Measurements from ENCODE around the gene RERE.
"Not testable (repeated sequence)": the region's sequence is repeated elsewhere in the genome, so short reads cannot be mapped to it uniquely, and the experiment has no call there.

Gene RERE

DNA sequence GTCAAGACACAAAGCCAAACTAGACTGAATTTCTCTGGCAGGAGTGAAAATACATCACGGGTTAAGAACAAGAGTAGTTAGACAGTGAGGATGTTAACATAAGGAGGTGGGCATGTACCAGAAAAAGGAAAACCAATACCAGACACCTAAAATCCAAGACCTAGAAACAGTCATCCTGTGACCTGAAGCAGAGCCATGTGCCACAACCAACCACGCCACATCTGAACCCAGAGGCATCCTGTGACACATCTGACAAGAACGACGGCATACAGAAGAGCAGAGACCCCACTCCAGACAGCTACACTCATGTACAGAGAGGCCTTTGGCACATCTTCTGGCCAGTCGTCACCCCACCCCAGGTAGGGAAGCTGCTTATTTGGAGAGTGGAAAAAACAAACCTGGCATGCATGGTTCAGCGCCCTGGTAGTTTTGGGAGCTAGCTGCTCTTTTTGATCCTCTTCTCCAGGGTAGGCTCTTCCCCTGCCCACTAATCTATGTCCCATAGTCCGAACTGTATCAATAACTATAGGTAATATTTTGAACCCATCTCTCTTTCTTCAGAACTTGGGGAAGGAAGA, 427.4 kb downstream of the RERE start:
- DNase-seq, result no peak

DNA sequence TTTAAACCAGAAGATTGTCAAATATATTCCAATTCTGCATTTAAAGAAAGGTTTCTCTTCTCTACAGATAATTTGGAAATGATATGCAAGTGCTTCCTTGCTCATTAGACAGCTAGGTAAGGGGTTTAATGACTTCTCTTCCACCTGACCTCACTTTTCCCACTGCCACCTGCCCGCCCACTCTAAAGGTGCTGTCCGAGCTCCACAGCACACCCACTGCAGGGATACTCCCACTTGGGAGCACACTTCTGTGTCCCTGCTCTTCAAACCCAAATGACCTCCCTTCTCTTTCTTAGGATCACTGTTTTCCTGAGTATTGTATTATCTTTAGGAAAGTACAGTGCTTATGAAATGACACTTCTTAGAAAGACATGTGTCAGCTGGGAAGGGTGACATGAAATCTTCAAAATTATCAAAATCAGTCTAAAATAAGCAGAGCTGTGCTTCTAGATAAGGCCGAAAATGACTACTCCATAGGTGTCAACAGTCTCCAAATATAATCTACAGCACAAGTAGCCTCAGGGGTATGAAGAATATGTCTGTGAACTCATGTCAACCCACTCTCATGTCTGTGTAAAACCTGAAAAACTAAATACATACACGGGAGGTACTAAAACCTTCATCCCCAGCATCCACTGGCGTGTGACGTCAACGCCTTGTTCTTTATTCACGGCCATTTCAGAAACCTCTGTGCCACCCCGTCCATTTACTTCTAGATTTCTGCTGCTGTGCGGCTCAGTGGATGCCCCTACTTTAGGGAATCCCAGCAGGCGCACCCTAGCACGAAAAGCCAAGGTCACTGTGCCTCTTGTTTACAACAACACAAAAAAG, 428.5 kb downstream of the RERE start:
- no peak for DNase-seq

DNA sequence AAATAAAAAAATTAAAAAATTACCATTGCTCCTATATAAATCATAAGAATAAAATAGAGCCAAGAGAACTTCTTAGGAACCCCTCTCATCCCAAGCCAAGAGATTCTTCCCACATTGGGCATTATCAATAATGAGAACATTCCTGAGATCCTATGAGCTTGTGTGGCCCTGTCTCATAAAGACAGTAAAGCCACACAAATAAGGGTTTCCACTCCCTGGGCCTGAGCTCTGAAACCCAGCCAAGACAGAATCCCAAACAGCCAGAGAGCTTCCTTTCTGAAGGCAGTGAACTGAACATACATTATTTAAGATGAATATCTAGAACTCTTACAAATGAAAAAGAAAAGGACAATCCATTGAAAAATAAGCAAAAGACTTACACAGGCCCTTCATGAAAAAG, 431.2 kb downstream of the RERE start:
- no peak for DNase-seq

DNA sequence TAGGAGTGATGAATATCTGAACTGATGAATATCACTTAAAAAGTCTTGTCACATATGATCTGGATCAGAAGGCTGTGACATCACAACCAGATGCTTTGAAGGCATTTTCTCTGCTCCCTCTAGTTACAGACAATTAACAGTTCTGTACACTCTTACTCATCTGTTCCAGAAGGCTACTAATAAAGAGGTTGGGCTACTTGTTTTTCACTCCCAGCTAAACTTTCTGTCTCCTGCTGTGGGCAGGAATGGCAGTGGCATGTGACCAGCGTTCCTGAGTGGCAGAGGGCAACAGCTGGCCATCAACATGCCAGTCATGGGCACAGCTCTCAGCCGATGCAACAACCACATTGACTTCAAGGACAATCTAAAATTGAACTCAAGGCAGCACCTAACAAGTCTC, 432.9 kb downstream of the RERE start:
- no peak for DNase-seq

DNA sequence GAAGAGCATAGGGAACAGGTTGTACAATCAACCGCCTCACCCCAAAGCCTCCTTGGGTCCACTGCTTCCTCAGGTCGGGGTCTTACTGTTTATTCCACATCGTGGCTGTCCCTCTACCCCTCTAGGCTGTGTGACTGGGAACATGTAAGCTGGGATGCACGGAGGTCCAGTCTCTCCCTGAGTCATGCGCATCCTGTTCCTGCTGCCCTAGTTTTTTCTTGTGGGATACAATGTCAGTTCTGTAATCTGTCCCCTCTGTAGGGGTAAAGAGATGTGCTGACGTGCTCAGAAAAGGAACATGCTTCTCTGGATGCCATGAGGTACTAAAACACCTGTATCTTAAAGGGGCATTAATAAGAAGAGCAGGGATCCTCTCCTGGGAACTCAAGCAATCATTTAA, 433.4 kb downstream of the RERE start:
- no peak for DNase-seq

DNA sequence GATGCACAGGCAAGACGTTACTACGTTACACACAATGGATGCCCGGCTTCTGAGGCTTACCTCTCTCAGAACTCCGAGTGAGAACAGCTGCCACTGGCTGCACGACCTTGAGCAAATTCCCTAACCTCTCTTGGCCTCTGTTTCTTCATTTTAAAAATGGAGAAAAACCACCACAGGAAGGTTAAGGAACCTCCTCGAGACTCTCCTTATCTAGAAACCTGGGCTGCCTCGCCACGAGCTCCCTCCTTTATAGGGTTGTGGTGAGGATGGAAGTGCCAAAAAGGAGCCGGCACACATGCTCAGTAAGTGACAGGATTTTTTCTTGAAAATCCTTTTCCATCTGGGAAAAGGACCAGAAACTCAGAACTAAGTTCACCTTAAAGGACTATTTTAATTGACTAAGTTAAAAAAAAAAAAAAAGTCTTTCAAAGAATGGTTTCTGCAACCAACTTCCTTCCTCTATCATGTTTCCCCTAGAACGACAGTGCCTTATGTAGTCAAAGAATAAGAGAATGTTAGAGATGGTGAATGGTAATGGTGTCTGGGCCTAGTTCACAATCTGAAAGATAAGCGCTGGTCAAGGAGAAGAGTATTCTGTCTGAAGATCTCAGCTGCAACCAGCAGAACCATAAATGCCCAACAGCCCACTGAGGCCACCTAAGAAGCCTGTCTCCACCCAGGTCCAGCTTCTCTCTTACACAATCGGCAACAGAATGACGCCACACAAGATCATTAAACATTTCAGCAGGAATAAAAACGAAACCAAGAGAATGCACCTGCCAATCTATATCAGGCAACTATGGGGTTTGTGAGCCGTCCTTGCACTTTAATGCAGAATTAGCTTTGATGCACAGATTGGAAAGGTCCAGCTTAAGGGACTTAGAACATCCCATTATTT, 434.6 kb downstream of the RERE start:
- no peak for DNase-seq

DNA sequence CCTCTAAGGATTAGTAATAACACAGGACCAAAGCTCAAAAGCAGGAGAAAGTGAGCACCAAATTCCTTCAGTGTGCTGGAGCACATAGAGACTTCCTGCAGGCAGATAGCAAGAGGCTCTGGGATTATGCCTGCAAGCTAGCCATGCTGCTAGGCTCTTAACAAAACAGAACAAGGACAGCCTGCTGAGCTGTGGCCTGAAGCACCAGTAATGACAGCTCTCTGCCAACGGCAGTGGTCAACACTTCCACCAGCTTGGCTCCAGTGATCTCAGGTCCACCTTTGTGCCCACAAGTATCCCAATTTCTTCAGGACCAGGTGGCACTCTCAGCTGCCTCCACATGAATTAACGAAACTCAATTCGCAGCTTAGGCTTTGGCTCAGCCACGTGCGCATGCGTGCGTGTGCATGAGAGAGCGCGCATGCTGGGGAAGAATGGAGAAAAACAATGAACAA, 435.4 kb downstream of the RERE start:
- DNase-seq, result no peak

DNA sequence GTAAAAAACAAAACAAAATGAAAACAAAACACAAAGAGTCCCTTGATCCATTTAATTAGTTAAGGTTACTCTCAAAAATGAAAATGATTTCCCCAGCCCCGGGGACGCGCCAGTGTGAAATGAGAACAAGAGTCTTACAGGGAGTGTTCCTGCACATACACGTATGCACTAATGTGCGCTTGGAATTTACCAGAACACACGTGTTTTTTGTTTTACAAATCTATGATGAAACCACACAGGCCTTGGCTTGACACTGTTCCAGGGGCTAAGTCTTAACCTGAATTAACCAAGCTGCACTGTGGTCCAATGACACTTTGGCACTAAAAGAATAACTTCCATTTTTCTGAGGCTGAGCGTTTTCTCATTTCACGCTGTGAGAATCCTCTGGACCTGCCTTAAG, 435.8 kb downstream of the RERE start:
- no peak for DNase-seq

DNA sequence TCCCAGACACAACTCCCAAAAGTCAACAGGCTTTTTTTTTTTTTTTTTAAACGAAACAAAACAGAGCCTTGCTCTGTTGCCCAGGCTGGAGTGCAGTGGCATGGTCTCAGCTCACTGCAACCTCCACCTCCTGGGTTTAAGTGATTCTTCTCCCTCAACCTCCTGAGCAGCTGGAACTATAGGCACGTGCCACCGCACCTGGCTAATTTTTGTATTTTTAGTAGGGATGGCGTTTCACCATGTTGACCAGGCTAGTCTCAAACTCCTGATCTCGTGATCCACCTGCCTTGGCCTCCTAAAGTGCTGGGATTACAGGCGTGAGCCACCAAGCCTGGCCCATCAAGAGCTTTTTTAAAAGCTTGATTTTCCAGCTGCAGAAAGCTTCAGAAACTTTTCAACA, 437.1 kb downstream of the RERE start:
- not testable (repeated sequence) for DNase-seq

DNA sequence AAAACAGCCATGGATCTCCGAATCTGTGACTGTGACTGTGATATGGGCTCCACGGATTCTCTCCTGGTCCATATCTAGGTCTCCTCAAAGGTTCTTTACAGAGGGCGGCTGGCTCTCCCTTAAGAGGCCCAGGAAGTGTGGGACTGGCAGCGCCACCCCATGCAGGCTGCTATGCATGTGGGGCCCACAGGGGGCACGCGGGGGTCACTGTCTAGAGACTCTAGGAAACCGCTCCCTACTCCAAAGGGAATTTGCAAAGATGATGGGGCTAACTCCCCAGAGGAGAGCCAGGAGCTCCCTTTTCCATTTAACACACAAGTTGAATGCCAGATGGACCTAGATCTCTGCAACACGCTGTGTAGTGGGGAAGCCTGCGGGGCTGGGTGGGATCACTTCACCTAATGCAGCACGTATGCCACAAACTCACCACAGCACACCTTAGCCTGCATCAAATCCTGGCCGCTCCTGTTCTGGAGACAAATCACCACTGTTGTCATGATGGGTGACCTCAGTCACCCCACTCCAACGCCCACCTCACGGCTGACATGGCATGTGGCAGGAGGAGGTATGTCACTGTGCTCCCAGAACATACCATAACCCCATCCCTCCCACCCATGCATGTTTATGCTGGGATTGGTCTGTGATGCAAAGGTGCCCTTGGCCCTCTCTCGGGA, 437.8 kb downstream of the RERE start:
- DNase-seq, result no peak

DNA sequence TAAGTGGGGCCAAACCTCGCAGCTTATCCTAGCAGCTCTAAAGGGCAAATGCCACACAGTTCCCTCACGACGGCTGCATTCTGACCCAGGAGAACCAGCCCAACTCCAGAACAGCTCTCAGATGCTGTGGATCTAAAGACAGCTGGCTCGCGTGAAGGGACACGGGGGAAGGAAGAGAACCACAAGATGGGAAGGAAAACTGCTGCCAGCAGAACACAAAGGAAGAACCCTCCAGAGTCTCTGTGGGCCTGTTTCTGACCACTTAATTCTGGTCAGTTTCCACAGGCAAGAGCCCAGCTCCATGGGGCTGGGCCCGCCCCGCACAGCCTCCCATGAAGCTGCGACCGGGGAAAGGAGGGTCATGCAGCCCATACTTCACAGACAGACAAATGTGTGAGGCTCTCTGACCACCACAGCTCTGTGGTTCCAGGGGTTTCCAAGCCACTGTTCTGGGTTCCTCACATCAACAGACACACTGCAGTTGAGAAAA, 438.4 kb downstream of the RERE start:
- no peak for DNase-seq

DNA sequence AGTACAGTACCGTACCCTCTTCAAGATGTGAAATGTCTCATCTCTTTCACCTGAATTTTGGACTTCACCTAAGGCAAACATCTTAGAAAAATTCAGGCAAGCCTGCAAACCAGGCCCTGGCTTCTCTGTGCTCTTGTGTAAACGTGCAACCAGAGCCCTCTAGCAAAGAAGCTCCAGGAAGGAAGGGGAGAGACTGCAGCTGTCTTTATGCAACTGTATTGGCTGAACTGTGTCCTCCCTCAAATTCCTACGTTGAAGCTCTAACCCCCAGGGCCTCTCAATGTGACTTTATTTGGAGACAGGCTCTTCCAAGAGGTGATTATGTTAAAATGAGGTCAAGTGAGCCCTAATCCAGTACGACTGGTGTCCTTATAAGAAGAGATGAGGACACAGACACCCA, 439.3 kb downstream of the RERE start:
- DNase-seq, result no peak

DNA sequence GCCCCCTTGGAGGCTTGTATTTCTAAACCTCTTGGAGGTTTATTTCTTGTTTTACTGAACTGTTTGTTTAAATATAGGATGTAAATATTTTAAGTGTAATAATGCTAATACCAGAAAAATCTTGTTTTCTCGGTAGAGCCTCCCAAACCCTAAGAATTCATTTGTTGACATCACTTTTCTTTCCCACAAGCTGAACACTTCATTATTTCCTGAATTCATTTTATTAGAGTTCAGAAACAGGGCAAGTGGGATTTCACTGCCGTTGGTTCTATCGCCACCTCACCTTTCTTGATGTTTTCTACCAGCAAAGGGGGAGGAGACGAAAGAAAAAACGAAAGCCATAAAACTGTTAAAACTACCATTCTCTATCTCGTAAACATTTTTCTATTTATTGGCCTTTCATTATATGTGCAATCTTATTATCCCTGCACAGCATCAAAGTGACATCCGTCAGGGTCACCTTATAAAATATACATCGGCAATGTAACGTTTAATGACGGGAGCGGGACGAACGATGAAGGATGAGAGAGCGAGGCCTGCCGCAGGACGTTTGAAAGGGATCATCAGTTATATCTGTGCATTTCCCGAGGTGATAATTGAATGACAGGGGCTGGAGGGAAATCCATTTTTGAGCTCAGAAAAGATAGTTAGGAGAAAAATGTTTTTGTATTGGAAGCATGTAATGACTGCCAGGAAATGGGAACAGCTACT, 440.0 kb downstream of the RERE start:
- no peak for DNase-seq

DNA sequence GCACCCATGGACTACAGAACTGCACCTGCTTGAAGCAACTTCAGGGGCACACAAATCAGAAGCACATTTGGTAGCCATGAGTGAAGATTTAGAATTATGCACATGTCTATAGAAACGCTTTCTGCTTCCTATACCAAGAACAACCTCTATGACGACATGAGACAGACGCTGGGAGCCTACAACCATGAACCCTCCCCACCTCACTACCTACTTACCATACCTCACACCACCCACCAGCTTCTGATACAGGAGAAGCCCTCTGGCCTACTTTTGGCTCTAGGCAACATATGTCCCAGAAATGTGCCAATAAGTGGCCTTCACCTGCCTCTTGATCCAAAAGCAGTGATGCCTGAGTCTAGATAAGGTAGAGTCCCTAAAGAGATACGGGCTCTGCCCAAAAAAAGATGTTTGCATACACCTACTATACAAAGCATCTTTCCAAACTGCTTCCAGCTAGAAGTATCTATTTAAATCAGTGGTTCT, 441.0 kb downstream of the RERE start:
- no peak for DNase-seq

DNA sequence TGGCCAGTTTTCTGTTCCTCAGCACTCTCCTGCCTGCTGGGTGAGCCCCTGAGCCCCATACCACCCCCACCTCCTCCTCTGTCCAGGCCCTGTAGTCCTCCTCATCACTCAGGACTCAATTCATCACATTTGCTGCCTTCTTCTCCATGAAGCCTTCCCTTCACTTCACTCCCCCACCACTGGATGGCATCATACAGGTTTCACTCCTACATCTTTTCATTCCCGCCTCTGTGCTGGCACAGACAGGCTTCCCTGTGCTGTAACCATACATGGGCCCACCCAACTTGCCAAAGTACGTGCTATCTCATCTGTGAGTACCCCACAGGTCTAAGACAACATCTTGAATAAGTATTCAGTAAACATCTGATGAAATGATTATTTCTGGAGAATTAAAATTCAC, 442.6 kb downstream of the RERE start:
- peak; percentile 15 for DNase-seq

DNA sequence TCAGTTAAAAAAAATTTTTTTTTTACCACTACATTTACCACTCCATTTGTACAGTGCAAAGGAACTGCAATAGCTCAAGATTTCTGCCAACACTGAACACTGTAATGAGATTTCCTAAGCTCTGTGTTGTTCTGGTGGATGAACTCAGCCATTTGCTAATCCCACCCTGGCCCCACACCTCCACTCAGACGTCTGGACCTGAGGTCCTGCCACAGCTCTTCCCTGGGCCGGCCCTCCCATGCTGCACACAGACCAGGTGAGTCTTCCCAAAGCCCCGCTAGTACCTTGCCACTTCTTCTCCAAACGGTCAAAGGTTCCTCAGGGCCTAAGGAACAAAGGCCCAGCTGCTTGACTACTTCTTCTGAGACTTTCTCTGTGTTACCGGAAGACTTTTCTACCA, 443.1 kb downstream of the RERE start:
- DNase-seq, result no peak

DNA sequence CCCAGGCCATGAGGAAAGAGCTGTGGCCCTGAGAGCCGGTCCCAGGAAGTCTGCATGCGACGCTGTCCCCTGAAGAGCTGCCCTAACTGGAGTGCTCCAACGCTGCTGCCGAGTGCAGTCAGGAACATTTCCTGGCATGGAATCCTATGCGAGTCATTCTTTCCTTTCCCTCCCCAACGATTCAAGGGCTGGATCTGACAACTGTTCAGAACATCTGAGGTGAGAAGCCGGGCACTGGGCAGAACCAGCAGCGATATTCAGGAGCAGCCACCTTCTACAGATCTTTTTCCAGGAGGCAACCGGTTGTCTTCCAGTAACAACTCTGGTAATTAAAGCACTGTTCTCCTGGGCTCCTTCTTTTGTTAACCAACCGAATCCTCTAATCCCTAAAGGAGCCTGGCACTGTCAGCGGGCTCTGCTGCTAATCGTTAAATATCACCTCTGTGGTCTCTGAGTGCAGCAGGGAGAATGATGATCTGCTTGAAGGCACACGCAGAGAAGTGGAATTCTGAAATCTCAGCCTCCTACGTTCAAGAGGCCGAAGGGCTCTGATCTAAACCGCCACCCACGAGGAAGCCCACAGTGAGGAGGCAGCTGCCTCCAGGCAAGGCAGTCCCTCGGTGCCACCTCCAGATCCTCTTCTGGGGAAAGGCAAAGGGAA, 443.7 kb downstream of the RERE start:
- DNase-seq, result no peak

DNA sequence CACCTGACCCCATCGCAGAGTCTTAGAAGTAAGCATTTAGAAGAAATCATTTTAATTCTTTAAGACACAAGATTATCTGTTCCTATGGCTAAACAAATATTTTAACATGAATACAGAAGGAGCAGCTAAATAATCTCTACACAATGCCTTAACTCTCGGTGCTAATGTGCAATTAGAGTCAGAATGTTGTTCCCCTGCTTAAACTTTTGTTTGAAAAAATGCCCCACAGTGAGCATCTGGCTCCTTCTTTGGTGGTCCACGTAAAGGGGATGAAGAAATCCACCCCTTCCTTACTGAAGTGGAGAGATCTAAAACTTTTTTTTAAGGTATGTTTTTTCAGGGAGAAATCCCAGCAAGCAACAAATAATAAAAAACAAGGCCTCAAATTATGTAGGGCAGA, 444.3 kb downstream of the RERE start:
- DNase-seq, result no peak

DNA sequence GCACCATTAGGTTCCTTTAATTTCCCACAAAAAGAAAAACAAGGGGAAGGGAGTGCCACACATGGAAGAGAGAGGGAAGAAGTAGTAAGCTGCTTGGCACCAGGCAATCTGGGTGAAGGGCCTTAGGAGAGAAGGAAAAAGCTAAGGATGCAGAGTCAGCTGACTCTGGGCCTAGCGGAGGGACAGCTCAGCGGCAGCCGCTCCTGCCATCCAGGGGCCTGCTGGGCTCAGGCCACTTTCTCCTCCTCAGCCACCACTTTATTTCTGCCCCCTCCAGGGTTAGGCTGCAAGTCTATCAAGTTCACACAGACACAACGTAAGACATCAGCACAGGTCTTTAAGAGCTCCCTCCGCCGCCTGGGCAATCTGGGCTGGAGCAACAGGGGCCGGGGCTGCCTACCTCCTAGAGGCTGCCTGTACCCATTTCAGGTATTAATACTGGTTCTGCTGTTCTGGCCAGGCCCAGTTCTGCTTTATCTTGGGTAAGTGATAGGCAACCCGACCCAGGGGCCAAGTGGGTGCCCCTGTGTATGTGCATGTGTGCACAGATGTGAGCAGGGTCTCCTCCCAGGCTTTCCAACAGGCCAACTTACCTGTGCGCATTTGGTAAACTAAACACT, 446.0 kb downstream of the RERE start:
- no peak for DNase-seq

DNA sequence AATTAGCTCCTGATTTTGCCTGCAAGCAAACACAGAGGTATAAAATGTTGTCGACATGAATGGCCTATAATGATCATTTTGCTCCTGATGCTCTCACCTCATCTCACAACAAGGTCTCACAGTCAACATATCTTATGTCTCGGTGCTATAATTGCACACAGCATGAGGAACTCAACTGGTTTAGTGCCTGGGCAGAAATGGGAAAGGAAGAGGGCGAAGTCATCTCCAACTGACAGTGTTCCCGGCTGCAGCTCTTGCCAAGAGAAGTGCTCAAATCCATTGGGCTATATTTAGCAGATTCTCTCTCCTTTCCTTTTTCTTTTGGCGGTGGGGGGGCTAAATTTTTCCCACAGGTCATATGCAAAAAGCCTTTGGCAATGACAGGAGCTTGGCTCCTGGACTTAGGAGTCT, 446.5 kb downstream of the RERE start:
- no peak for DNase-seq
